ENCODE results near the gene WDFY3. TPM values are rescaled to one million over a fixed set of nuclear protein-coding genes. Genes with fewer than 3 reads are reported as not detected.
"Not testable (repeated sequence)": the region's sequence is repeated elsewhere in the genome, so short reads cannot be mapped to it uniquely, and the experiment has no call there.

WDFY3 gene
- total RNA-seq, 1 donor from 2014 or later: 267 TPM

DNA sequence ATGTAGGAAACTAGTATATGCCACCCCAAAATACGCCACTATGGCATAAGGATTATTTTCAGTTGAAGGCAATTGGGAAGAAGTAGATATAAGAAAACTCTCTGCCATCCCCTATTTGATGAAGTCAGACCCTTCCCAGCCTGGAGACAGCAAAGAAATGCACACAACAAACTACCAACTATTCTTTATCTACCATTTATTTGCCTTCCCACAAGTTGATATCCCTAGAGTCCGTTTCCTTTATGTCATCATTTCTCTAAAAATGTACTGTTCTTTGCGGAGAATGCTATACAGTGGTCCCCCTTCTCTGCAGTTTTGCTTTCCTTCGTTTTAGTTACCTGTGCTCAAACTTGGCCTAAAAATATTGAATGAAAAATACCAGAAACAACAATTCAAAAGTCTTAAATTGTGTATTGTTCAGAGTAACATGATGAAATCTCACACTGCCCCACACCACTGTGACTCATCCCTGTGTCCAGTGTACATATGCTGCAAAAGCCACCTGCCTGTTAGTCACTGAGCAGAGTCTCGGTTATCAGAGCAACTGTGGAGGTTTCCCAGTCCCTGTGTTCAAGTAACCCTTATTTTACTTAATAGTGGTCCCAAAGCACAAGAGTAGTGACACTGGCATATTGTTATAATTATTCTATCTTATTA lies 152.3 kb downstream of the WDFY3 start:
- Mint-ChIP-seq H3K4me1 (ENCODE audit: low read depth, unreplicated experiment) (peaks cover 46% of the 10 kb centered on the region), H3K27ac (ENCODE audit: unreplicated experiment) (peak overlapping the region; percentile 99), H3K36me3 (ENCODE audit: unreplicated experiment) (no peaks in the 10 kb centered on the region), H3K27me3 (ENCODE audit: unreplicated experiment) (peaks cover 3% of the 10 kb centered on the region), H3K4me3 (ENCODE audit: unreplicated experiment) (peak overlapping the region; percentile 44), H3K9me3 (ENCODE audit: unreplicated experiment) (peaks cover 4% of the 10 kb centered on the region)
- peak; percentile 43 for DNase-seq
- TF ChIP-seq, protein P1, sequence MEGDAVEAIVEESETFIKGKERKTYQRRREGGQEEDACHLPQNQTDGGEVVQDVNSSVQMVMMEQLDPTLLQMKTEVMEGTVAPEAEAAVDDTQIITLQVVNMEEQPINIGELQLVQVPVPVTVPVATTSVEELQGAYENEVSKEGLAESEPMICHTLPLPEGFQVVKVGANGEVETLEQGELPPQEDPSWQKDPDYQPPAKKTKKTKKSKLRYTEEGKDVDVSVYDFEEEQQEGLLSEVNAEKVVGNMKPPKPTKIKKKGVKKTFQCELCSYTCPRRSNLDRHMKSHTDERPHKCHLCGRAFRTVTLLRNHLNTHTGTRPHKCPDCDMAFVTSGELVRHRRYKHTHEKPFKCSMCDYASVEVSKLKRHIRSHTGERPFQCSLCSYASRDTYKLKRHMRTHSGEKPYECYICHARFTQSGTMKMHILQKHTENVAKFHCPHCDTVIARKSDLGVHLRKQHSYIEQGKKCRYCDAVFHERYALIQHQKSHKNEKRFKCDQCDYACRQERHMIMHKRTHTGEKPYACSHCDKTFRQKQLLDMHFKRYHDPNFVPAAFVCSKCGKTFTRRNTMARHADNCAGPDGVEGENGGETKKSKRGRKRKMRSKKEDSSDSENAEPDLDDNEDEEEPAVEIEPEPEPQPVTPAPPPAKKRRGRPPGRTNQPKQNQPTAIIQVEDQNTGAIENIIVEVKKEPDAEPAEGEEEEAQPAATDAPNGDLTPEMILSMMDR (IDR thresholded peaks at IDR 0.05; ENCODE audit: partially characterized antibody, unreplicated experiment): no peak

DNA sequence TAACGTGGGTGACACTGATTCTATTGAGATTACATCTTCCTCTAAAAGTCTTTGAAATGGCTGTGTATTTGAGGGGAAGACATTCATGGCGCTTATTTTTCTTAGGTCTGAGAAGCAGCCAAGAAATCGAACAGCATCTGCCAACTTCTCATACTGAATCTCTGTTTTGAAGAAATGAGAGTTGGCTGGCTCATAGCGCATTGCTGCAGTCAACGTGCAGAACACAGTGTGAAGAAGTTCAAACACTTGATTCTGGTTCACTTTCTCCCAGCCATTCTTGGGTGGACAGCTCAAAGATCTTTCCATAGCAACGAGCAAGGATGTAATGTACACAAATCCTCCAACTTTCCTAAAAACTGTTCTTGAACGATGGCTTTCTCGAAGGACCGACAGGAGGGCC lies 156.5 kb downstream of the WDFY3 start:
- Mint-ChIP-seq H3K27ac (ENCODE audit: unreplicated experiment) (peak overlapping the region; percentile 71), H3K4me3 (ENCODE audit: unreplicated experiment) (no peak overlapping the region), H3K36me3 (ENCODE audit: unreplicated experiment) (no peaks in the 10 kb centered on the region), H3K4me1 (ENCODE audit: low read depth, unreplicated experiment) (peaks cover 41% of the 10 kb centered on the region), H3K27me3 (ENCODE audit: unreplicated experiment) (peaks cover 3% of the 10 kb centered on the region), H3K9me3 (ENCODE audit: unreplicated experiment) (peaks cover 4% of the 10 kb centered on the region)
- no peak for DNase-seq
- TF ChIP-seq, protein P1 (IDR thresholded peaks at IDR 0.05; ENCODE audit: partially characterized antibody, unreplicated experiment): no peak

DNA sequence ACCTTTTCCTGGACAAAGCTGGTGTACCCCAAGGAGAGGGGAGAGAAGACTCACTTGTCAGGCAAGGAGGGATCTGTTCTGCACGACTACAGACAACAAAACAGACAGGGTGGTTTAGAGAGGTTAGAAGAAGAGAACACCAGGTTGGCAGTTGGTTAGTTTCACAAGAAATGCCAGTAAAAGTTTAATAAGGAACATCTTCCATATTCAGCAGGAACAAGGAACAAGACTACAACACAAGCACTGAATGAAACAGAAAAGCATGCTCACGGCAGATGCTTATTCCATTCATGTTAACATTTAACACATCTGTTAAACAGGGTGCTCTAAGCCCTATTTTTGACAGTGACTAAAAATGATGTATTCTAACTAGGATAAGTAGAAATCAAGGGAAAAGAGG lies 158.2 kb downstream of the WDFY3 start:
- H3K27ac Mint-ChIP-seq (ENCODE audit: unreplicated experiment): peak overlapping the region; percentile 78
- peaks cover 39% of the 10 kb centered on the region for H3K4me1 Mint-ChIP-seq (ENCODE audit: low read depth, unreplicated experiment)
- no peak for DNase-seq
- TF ChIP-seq, protein P1 (IDR thresholded peaks at IDR 0.05; ENCODE audit: partially characterized antibody, unreplicated experiment): no peak
- peak overlapping the region; percentile 6 for H3K4me3 Mint-ChIP-seq (ENCODE audit: unreplicated experiment)
- no peaks in the 10 kb centered on the region for H3K36me3 Mint-ChIP-seq (ENCODE audit: unreplicated experiment)
- H3K27me3 Mint-ChIP-seq (ENCODE audit: unreplicated experiment): no peaks in the 10 kb centered on the region
- no peaks in the 10 kb centered on the region for H3K9me3 Mint-ChIP-seq (ENCODE audit: unreplicated experiment)

DNA sequence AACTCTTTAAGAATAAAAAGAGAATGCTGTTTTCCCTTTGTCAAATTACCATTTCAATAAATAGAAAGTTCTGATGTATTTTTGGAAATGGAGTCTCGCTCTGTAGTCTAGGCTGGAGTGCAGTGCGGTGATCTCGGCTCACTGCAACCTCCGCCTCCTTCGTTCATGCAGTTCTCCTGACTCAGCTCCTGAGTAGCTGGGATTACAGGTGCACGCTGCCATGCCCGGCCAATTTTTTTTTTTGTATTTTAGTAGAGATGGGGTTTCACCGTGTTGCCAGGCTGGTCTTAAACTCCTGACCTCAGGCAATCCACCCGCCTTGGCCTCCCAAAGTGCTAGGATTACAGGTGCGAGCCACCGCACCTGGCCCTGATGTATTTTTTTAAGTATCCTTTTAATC lies 159.9 kb downstream of the WDFY3 start:
- not testable (repeated sequence) for H3K27me3 Mint-ChIP-seq (ENCODE audit: unreplicated experiment); H3K4me3 Mint-ChIP-seq (ENCODE audit: unreplicated experiment); DNase-seq; H3K36me3 Mint-ChIP-seq (ENCODE audit: unreplicated experiment); H3K9me3 Mint-ChIP-seq (ENCODE audit: unreplicated experiment)
- Mint-ChIP-seq H3K27ac (ENCODE audit: unreplicated experiment) (peak overlapping the region; percentile 39), H3K4me1 (ENCODE audit: low read depth, unreplicated experiment) (peaks cover 35% of the 10 kb centered on the region)

DNA sequence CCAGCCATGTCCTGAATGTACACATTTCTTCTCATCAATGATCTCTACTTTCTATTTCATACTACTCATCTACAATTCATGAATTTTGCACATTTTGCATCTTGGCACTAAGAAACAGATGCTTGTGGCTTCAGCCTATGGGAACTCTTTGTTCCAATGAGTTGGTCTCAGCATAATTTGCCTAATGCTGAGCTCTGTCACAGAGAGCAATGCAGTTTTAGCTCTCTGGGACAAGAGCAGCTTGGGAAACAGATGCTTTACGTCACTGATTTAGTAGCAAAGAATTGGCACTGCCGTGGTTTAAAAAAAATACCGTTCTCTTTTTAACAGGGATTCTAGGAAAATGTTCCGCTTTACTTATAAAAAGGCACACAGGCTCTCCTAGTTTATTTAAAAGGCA lies 162.4 kb downstream of the WDFY3 start:
- peaks cover 6% of the 10 kb centered on the region for H3K27me3 Mint-ChIP-seq (ENCODE audit: unreplicated experiment)
- TF ChIP-seq, protein P1 (IDR thresholded peaks at IDR 0.05; ENCODE audit: partially characterized antibody, unreplicated experiment): no peak

More for the DNA sequence above, 162.4 kb downstream of the WDFY3 start:
- Mint-ChIP-seq H3K4me3 (ENCODE audit: unreplicated experiment) (peak overlapping the region; percentile 10), H3K36me3 (ENCODE audit: unreplicated experiment) (peaks cover 7% of the 10 kb centered on the region), H3K9me3 (ENCODE audit: unreplicated experiment) (no peaks in the 10 kb centered on the region), H3K27ac (ENCODE audit: unreplicated experiment) (peak overlapping the region; percentile 84), H3K4me1 (ENCODE audit: low read depth, unreplicated experiment) (peaks cover 31% of the 10 kb centered on the region)
- no peak for DNase-seq

All from glutamatergic neuron (in vitro differentiated cells).